ENCODE data around the gene TMEM121.
A peak's percentile ranks its signal among the peaks of the same experiment; 100 is the strongest.
"Not testable (repeated sequence)": the region's sequence is repeated elsewhere in the genome, so short reads cannot be mapped to it uniquely, and the experiment has no call there.

DNA sequence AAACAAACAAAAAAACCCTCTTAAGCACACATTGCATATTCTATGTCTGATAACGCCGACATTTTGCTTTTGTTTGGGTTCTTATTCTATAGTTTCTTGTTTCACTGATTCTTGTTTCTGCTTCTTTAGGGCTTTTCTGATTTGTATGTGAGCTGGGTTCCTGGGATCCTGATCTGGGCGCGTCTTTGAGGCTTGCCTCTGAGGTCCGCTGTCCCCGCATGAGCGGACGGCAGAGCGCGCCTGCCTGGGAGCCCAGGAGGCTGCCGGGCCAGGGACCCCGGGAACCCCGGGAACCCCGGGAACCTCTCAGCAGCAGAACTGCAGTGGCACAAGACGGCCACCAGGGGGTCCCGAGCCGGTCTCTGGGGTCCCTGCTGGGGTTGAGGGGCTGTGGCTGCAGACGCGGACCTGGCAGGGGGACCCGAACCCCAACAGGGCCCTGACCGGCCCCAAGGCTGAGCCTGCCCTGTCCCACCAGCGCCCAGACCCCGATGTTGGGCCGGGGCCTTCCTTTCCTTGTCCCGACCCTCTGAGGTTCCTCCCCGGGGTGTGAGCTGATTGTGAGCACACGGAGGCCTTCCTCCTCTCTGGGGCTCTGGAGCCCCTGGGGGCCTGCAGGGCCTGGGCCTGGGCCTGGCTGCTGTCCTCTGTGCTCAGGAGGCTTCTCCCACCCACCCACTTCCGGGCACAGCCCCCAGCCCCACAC lies 32.2 kb downstream of the TMEM121 start:
- TF ChIP-seq, protein P1, sequence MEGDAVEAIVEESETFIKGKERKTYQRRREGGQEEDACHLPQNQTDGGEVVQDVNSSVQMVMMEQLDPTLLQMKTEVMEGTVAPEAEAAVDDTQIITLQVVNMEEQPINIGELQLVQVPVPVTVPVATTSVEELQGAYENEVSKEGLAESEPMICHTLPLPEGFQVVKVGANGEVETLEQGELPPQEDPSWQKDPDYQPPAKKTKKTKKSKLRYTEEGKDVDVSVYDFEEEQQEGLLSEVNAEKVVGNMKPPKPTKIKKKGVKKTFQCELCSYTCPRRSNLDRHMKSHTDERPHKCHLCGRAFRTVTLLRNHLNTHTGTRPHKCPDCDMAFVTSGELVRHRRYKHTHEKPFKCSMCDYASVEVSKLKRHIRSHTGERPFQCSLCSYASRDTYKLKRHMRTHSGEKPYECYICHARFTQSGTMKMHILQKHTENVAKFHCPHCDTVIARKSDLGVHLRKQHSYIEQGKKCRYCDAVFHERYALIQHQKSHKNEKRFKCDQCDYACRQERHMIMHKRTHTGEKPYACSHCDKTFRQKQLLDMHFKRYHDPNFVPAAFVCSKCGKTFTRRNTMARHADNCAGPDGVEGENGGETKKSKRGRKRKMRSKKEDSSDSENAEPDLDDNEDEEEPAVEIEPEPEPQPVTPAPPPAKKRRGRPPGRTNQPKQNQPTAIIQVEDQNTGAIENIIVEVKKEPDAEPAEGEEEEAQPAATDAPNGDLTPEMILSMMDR (IDR thresholded peaks at IDR 0.05): peak; percentile 21 to 45 (median 32)
- TF ChIP-seq POLR2A (IDR thresholded peaks at IDR 0.05): not testable (repeated sequence)

Data from heart left ventricle (tissue), 13 donors.